Thyroid gland (tissue), 4 donors: ENCODE measurements around the gene CHST8. TPM values are rescaled to one million over a fixed set of nuclear protein-coding genes. Genes with fewer than 3 reads are reported as not detected.

Source experiments
- DNase-seq, 2 donors: peaks; one replicate each; pipeline ENCODE4 v3.0.0-alpha.2; 2019
- H3K27ac ChIP-seq, 3 donors: fragments of 200-600 bp; sonication (generic); 1 replicate in 2 of 3; 2 replicates in 1 of 3; pipeline ENCODE4 v1.5.1; 2016 to 2019; ENCODE audit warnings: mild to moderate bottlenecking in 1 of 3, moderate library complexity in 1 of 3
- H3K27me3 ChIP-seq: fragments of 200-600 bp; sonication (generic); one replicate; pipeline ENCODE4 v1.5.1; 2019
- H3K36me3 ChIP-seq, 2 donors: fragments of 200-600 bp; sonication (generic); one replicate each; pipeline ENCODE4 v1.5.1; 2016 to 2019
- H3K4me1 ChIP-seq, 2 donors: fragments of 200-600 bp; sonication (generic); one replicate each; pipeline ENCODE4 v1.5.1; 2017 to 2019
- H3K4me3 ChIP-seq, 3 donors: fragments of 200-600 bp; sonication (generic); replicated peaks in 1 of 3; 1 replicate in 2 of 3; 2 replicates in 1 of 3; pipeline ENCODE4 v1.5.1; 2016; ENCODE audit warnings: mild to moderate bottlenecking in 1 of 3
- H3K9me3 ChIP-seq: fragments of 200-600 bp; sonication (generic); one replicate; pipeline ENCODE4 v1.5.1; 2017
- POLR2A ChIP-seq, 2 donors: fragments of 450-650 bp; IDR thresholded peaks; one replicate each; pipeline ENCODE4 v1.6.1; 2017; ENCODE audit warnings: antibody characterized with exemption in 2 of 2, mild to moderate bottlenecking in 2 of 2, moderate library complexity in 1 of 2
- WGBS, 2 donors: methylation state at CpG; one replicate each; pipeline ENCODE4 v1.1.5; 2017; 5-methylcytosine and 5-hydroxymethylcytosine counted together
- intact Hi-C: fragments of 100-400 bp; cut with DNase I; formaldehyde crosslinking; loops from one replicate; pipeline ENCODE4 v1.15.1; 2023
- total RNA-seq, 4 donors: library from RNA; depleted of rRNA; stranded (reverse); fragments of >200 nt; gene quantifications; one replicate each; pipeline ENCODE4 v1.2.3, GENCODE V29; 2016
- TF ChIP-seq, protein P1 (sequence below), 6 experiments: fragments of 200-600 bp in 3 of 6; fragments of 450-650 bp in 3 of 6; sonication (generic) in 3 of 6; IDR thresholded peaks; one replicate each; pipeline ENCODE4 v1.5.1; 2016 to 2019; ENCODE audit warnings: antibody characterized with exemption in 6 of 6, mild to moderate bottlenecking in 2 of 6, inconsistent platforms in 1 of 6, moderate library complexity in 1 of 6

CHST8 gene
- total RNA-seq, 4 donors from 2014 or later, result 0.83 to 2.6 (median 1.4) TPM; not detected in 1

DNA sequence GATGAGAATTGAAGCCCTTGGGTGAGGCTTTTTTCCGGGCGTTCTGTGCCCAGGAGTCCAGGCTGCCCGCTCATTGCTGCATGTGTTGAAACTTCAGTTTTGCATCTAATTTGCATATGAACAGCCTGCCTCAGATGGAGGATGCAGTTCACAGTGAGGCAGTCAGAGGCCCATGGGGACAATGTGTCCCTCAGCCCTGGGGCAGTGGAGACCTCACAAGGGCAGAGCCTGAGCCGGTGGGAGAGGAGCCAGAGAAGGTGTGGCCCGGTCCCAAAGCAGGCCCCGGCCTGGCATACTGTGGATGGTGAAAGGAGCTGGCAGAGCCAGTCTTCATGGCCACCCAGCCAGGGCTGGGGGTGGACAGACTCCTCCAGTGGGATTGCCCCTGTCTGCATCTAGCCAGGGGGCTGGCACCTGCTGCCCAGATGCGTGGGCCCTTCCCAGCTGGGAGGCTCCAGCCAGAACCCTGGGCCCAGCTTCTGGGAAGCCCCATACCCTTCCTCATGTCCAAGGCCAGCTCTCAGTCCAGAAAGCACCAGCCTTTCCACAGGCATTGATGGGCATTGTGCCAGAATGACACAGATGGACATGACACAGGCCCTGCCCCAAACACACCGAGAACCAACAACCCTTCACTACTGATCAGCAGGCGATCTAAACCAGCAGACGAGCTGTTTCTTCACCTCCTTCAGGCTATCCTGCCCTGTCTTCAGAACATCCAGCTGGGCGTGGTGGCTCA lies 142.0 kb downstream of the CHST8 start:
- Histone ChIP-seq H3K4me3 (no peak overlapping the region), H3K4me1 (peaks cover 3 to 4% of the 10 kb centered on the region in 2 donors), H3K27me3 (no peaks in the 10 kb centered on the region), H3K9me3 (no peaks in the 10 kb centered on the region), H3K27ac (no peak overlapping the region), H3K36me3 (no peaks in the 10 kb centered on the region)
- DNase-seq, result no peak
- intact Hi-C loops, result no loop called here
- no peak for TF ChIP-seq POLR2A (IDR thresholded peaks at IDR 0.05)
- TF ChIP-seq, protein P1, sequence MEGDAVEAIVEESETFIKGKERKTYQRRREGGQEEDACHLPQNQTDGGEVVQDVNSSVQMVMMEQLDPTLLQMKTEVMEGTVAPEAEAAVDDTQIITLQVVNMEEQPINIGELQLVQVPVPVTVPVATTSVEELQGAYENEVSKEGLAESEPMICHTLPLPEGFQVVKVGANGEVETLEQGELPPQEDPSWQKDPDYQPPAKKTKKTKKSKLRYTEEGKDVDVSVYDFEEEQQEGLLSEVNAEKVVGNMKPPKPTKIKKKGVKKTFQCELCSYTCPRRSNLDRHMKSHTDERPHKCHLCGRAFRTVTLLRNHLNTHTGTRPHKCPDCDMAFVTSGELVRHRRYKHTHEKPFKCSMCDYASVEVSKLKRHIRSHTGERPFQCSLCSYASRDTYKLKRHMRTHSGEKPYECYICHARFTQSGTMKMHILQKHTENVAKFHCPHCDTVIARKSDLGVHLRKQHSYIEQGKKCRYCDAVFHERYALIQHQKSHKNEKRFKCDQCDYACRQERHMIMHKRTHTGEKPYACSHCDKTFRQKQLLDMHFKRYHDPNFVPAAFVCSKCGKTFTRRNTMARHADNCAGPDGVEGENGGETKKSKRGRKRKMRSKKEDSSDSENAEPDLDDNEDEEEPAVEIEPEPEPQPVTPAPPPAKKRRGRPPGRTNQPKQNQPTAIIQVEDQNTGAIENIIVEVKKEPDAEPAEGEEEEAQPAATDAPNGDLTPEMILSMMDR (IDR thresholded peaks at IDR 0.05), result no peak
- 75 to 85% methylated on average over 8 to 10 of the region's 11 CpGs for WGBS, 2 donors

DNA sequence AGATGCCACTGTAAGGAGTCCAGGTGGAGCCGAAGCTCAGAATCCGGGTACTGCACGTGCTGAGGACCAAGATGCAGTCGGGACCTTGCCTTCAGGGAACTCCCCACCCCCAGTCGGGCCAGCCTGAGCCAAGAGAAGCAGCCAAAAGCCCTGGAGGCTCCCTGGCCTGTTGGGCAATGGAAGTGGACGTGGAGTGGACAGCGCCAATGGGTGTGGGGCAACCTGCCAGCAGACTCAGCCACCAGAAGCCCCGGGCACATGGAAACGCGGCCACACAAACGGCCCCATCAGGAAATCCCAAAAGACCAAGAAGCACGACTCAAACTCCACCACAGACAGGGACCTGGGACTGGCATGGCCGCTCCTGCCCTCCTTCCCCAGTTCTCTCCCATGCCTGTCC lies 144.9 kb downstream of the CHST8 start:
- no peaks in the 10 kb centered on the region for H3K9me3 ChIP-seq
- no peaks in the 10 kb centered on the region for H3K4me1 ChIP-seq
- no peaks in the 10 kb centered on the region for H3K36me3 ChIP-seq
- no peak overlapping the region for H3K4me3 ChIP-seq
- no peak overlapping the region for H3K27ac ChIP-seq
- no peak for DNase-seq
- WGBS, 2 donors, result 75 to 76% methylated on average over 11 of the region's 13 CpGs
- no peaks in the 10 kb centered on the region for H3K27me3 ChIP-seq
- TF ChIP-seq, protein P1 (IDR thresholded peaks at IDR 0.05), result no peak
- TF ChIP-seq POLR2A (IDR thresholded peaks at IDR 0.05), result no peak
- intact Hi-C loops, result no loop called here

DNA sequence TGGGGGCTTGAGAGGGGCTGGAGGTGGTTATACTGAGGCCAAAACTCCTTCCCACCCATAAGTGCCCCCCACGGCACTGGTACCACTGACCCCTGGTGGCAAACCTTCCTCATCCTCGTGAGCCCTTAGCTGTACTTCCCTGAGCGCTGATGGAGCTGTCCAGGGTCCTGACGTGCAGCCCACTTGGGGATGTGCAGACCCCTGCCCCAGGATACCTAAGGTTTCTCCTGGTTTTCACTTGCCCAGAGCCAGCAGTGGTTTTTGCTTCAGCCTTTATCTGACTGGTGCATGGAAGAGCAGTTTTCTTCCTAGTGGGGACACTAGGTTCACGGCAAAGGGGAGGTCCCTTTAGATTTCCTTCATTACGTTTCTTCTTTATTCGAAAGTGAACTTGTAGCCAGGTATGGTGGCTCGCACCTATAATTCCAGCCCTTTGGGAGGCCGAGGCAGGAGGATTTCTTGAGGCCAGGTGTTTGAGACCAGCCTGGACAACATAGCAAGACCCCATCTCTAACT lies 146.2 kb downstream of the CHST8 start:
- Histone ChIP-seq H3K27me3 (no peaks in the 10 kb centered on the region), H3K36me3 (no peaks in the 10 kb centered on the region), H3K4me1 (no peaks in the 10 kb centered on the region), H3K4me3 (no peak overlapping the region), H3K9me3 (no peaks in the 10 kb centered on the region), H3K27ac (no peak overlapping the region)
- TF ChIP-seq, protein P1 (IDR thresholded peaks at IDR 0.05), result no peak
- TF ChIP-seq POLR2A (IDR thresholded peaks at IDR 0.05), result no peak
- WGBS, 2 donors, result 42 to 49% methylated on average over 8 to 9 of the region's 9 CpGs
- DNase-seq, result peak in 1 of 2 donors; percentile 32
- intact Hi-C loops, result no loop called here

- no peaks in the 10 kb centered on the region for H3K36me3 ChIP-seq
- no peak for TF ChIP-seq POLR2A (IDR thresholded peaks at IDR 0.05)
- TF ChIP-seq, protein P1 (IDR thresholded peaks at IDR 0.05), result no peak
- intact Hi-C loops, result no loop called here
Measured at GRCh38 chr19:33769208-33769607, 147.5 kb downstream of the CHST8 start.

GRCh38 chr19:33770107-33770506 lies 148.4 kb downstream of the CHST8 start:
- no peaks in the 10 kb centered on the region for H3K4me1 ChIP-seq
- no peaks in the 10 kb centered on the region for H3K36me3 ChIP-seq
- no peak for DNase-seq
- H3K9me3 ChIP-seq, result no peaks in the 10 kb centered on the region
- H3K27me3 ChIP-seq, result no peaks in the 10 kb centered on the region
- no peak overlapping the region for H3K27ac ChIP-seq
- no peak for TF ChIP-seq POLR2A (IDR thresholded peaks at IDR 0.05)
- TF ChIP-seq, protein P1 (IDR thresholded peaks at IDR 0.05), result no peak
- intact Hi-C loops, result loop anchor here (2.0 to 10.0 kb wide), 4 partner anchors 339 to 528 kb away; no protein-coding TSS in a partner anchor
- 67 to 75% methylated on average over 5 to 7 of the region's 8 CpGs for WGBS, 2 donors
- no peak overlapping the region for H3K4me3 ChIP-seq

More at GRCh38 chr19:33769208-33769607, 147.5 kb downstream of the CHST8 start:
- H3K27me3 ChIP-seq, result no peaks in the 10 kb centered on the region
- H3K27ac ChIP-seq, result no peak overlapping the region
- no peaks in the 10 kb centered on the region for H3K4me1 ChIP-seq
- no peaks in the 10 kb centered on the region for H3K9me3 ChIP-seq
- H3K4me3 ChIP-seq, result no peak overlapping the region
- WGBS, 2 donors, result 63 to 68% methylated on average over 6 of the region's 6 CpGs
- no peak for DNase-seq
